Measurements from ENCODE around the gene SSR2.

SSR2 gene

GRCh38 chr1:156001021-156001661, 19.6 kb downstream of the SSR2 start:
- no peaks in the 10 kb centered on the region for H4K20me1 ChIP-seq (ENCODE audit: insufficient read depth)
- no peaks in the 10 kb centered on the region for H3K79me2 ChIP-seq (ENCODE audit: insufficient read depth, low read depth)
- H3K4me3 ChIP-seq (IDR thresholded peaks at IDR 0.05; ENCODE audit: insufficient read depth, low read depth, low read length) = no peak overlapping the region
- H3K27ac ChIP-seq = no peak overlapping the region
- no peak overlapping the region for H2AFZ ChIP-seq (ENCODE audit: low read depth)
- no peaks in the 10 kb centered on the region for H3K36me3 ChIP-seq (ENCODE audit: insufficient read depth)
- no peak overlapping the region for H3K4me2 ChIP-seq
- no peaks in the 10 kb centered on the region for H3K27me3 ChIP-seq (ENCODE audit: insufficient read depth, low read depth)
- no peaks in the 10 kb centered on the region for H3K4me1 ChIP-seq (ENCODE audit: low read depth, poor library complexity, severe bottlenecking)
- H3K9ac ChIP-seq = no peak overlapping the region
- TF ChIP-seq CTCF (conservative IDR thresholded peaks at IDR 0.05; ENCODE audit: low read depth, low read length) = no peak

DNA sequence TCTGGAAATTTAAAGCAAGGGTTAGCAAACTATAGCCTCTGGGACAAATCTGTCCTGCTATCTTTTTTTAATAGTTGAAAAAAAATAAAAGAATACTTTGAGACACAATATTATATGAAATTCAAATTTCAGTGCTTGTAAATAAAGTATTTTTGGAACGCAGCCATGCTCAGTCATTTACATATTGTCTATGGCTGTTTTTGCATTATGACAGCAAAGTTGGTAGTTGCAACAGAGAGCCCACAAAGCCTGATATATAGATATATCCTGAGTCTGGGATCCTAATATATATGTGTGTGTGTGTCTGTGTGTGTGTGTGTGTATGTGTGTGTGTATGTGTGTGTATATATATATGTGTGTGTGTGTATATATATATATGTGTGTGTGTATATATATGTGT, 20.8 kb downstream of the SSR2 start:
- no peaks in the 10 kb centered on the region for H4K20me1 ChIP-seq (ENCODE audit: insufficient read depth)
- TF ChIP-seq CTCF (conservative IDR thresholded peaks at IDR 0.05; ENCODE audit: low read depth, low read length) = no peak

DNA sequence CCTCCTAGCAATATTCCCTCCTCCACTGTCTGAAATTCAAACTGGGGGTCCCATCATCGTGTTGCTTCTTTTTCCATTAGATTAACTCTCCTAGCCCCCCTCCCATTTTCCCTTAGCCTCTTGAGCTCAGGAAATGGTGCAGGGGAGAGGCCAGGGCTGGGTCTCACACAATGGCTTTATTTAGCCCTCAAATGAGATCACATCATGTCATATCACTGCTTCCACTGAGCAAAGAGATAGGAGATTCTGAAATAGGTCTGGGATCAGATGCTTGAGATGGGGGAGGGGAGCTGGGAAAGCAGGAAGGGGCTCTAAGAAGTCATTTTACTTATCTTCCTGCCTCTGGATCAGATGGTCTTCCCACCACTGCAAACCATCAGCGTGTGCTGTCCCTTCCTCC, 24.6 kb downstream of the SSR2 start:
- Histone ChIP-seq H3K4me1 (ENCODE audit: low read depth, poor library complexity, severe bottlenecking) (peaks cover 5% of the 10 kb centered on the region), H3K27me3 (ENCODE audit: insufficient read depth, low read depth) (no peaks in the 10 kb centered on the region), H2AFZ (ENCODE audit: low read depth) (no peak overlapping the region), H3K79me2 (ENCODE audit: insufficient read depth, low read depth) (no peaks in the 10 kb centered on the region), H3K4me2 (no peak overlapping the region), H3K9ac (no peak overlapping the region), H3K36me3 (ENCODE audit: insufficient read depth) (no peaks in the 10 kb centered on the region), H4K20me1 (ENCODE audit: insufficient read depth) (no peaks in the 10 kb centered on the region), H3K4me3 (IDR thresholded peaks at IDR 0.05; ENCODE audit: insufficient read depth, low read depth, low read length) (no peak overlapping the region), H3K27ac (no peak overlapping the region)
- no peak for TF ChIP-seq CTCF (conservative IDR thresholded peaks at IDR 0.05; ENCODE audit: low read depth, low read length)

More for the DNA sequence above, 20.8 kb downstream of the SSR2 start:
- Histone ChIP-seq H3K27ac (no peak overlapping the region), H3K79me2 (ENCODE audit: insufficient read depth, low read depth) (no peaks in the 10 kb centered on the region), H3K4me2 (no peak overlapping the region), H3K36me3 (ENCODE audit: insufficient read depth) (no peaks in the 10 kb centered on the region), H3K4me3 (IDR thresholded peaks at IDR 0.05; ENCODE audit: insufficient read depth, low read depth, low read length) (no peak overlapping the region), H3K4me1 (ENCODE audit: low read depth, poor library complexity, severe bottlenecking) (no peaks in the 10 kb centered on the region), H3K9ac (no peak overlapping the region), H3K27me3 (ENCODE audit: insufficient read depth, low read depth) (no peaks in the 10 kb centered on the region), H2AFZ (ENCODE audit: low read depth) (no peak overlapping the region)

GRCh38 chr1:155993595-155993994, 27.2 kb downstream of the SSR2 start:
- Histone ChIP-seq H3K27me3 (ENCODE audit: insufficient read depth, low read depth) (no peaks in the 10 kb centered on the region), H3K79me2 (ENCODE audit: insufficient read depth, low read depth) (no peaks in the 10 kb centered on the region), H4K20me1 (ENCODE audit: insufficient read depth) (no peaks in the 10 kb centered on the region), H3K4me1 (ENCODE audit: low read depth, poor library complexity, severe bottlenecking) (peaks cover 28% of the 10 kb centered on the region), H3K27ac (no peak overlapping the region), H3K9ac (no peak overlapping the region), H3K36me3 (ENCODE audit: insufficient read depth) (no peaks in the 10 kb centered on the region), H2AFZ (ENCODE audit: low read depth) (no peak overlapping the region), H3K4me3 (IDR thresholded peaks at IDR 0.05; ENCODE audit: insufficient read depth, low read depth, low read length) (no peak overlapping the region), H3K4me2 (no peak overlapping the region)
- no peak for TF ChIP-seq CTCF (conservative IDR thresholded peaks at IDR 0.05; ENCODE audit: low read depth, low read length)
